Activated CD4-positive, alpha-beta memory T cell treated with anti-CD3 and anti-CD28 coated beads, Interleukin-2, amount 10 ng/mL, durations not matched to agents 7 days and 5 days (primary cell): ENCODE data around the gene TECTA. TPM values are rescaled to one million over a fixed set of nuclear protein-coding genes. Genes with fewer than 3 reads are reported as not detected.
A peak's percentile ranks its signal among the peaks of the same experiment; 100 is the strongest.
"Not testable (repeated sequence)": the region's sequence is repeated elsewhere in the genome, so short reads cannot be mapped to it uniquely, and the experiment has no call there.

Experiments
- CTCF ChIA-PET: fragments of 350-600 bp; sonication (Branson Sonifier 250); formaldehyde crosslinking; loops from one replicate; lab custom pipeline; 2021; ENCODE audit warnings: antibody characterized with exemption, inconsistent platforms; lab: Charles Lee
- POLR2A ChIA-PET: fragments of 350-600 bp; sonication (Branson Sonifier 250); formaldehyde crosslinking; loops from one replicate; lab custom pipeline; 2021; ENCODE audit warnings: antibody characterized with exemption; lab: Charles Lee
- DNase-seq: peaks from one replicate; pipeline ENCODE4 v3.0.0-alpha.2; 2020
- H3K27ac Mint-ChIP-seq: one replicate; pipeline ENCODE4 v1.8.0; 2021; ENCODE audit warnings: mild to moderate bottlenecking, mixed read lengths
- H3K27me3 Mint-ChIP-seq: one replicate; pipeline ENCODE4 v1.8.0; 2021; ENCODE audit warnings: mixed read lengths
- H3K36me3 Mint-ChIP-seq: one replicate; pipeline ENCODE4 v1.8.0; 2021; ENCODE audit warnings: low read depth, mixed read lengths
- H3K4me1 Mint-ChIP-seq: one replicate; pipeline ENCODE4 v1.8.0; 2021; ENCODE audit warnings: mixed read lengths
- H3K4me3 Mint-ChIP-seq: one replicate; pipeline ENCODE4 v1.8.0; 2021; ENCODE audit warnings: mild to moderate bottlenecking, mixed read lengths
- H3K9me3 Mint-ChIP-seq: one replicate; pipeline ENCODE4 v1.8.0; 2021; ENCODE audit warnings: mixed read lengths
- total RNA-seq, 2 experiments: library from RNA; stranded (reverse); gene quantifications; one replicate each; pipeline ENCODE4 v1.2.3, GENCODE V29; 2021

The TECTA gene
- total RNA-seq, 2 experiments from 2014 or later, result 0.10 to 0.20 TPM

GRCh38 chr11:121221496-121222200, 120.6 kb downstream of the TECTA start:
- CTCF ChIA-PET, result no interaction called here

DNA sequence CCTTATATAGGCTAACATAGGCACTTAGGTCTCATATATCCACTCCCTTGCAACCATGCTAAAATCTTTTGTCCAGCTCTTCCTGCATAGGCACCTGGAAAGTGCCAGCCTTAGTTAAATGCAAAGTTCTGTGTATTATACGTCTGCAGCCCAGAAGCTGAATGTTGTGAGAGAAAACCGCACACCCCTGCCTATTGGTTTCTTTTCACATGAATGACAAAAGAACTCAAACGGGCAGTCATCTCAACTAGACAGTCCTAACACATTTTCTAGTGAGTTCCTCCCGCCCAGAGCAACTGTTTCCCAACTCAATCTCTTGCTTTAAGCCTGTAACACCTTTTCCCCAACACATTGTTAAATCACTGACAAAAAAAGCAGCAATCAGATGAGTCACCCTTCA, 122.1 kb downstream of the TECTA start:
- Mint-ChIP-seq H3K36me3 (no peaks in the 10 kb centered on the region), H3K4me1 (no peaks in the 10 kb centered on the region), H3K27ac (no peak overlapping the region), H3K4me3 (no peak overlapping the region), H3K27me3 (peaks cover 29% of the 10 kb centered on the region), H3K9me3 (peaks cover 2% of the 10 kb centered on the region)
- DNase-seq, result no peak
- ChIA-PET POLR2A (no interaction called here), CTCF (no interaction called here)

More at GRCh38 chr11:121221496-121222200, 120.6 kb downstream of the TECTA start:
- Mint-ChIP-seq H3K4me1 (no peaks in the 10 kb centered on the region), H3K27ac (no peak overlapping the region), H3K36me3 (no peaks in the 10 kb centered on the region), H3K4me3 (no peak overlapping the region), H3K27me3 (peaks cover 34% of the 10 kb centered on the region), H3K9me3 (peaks cover 2% of the 10 kb centered on the region)
- POLR2A ChIA-PET, result no interaction called here
- no peak for DNase-seq

- DNase-seq, result no peak
- Mint-ChIP-seq H3K4me1 (no peaks in the 10 kb centered on the region), H3K36me3 (no peaks in the 10 kb centered on the region), H3K9me3 (peaks cover 2% of the 10 kb centered on the region), H3K4me3 (no peak overlapping the region), H3K27me3 (peaks cover 29% of the 10 kb centered on the region), H3K27ac (no peak overlapping the region)
- ChIA-PET CTCF (no interaction called here), POLR2A (no interaction called here)
These were observed 124.3 kb downstream of the TECTA start for GRCh38 chr11:121225382-121225781.

DNA sequence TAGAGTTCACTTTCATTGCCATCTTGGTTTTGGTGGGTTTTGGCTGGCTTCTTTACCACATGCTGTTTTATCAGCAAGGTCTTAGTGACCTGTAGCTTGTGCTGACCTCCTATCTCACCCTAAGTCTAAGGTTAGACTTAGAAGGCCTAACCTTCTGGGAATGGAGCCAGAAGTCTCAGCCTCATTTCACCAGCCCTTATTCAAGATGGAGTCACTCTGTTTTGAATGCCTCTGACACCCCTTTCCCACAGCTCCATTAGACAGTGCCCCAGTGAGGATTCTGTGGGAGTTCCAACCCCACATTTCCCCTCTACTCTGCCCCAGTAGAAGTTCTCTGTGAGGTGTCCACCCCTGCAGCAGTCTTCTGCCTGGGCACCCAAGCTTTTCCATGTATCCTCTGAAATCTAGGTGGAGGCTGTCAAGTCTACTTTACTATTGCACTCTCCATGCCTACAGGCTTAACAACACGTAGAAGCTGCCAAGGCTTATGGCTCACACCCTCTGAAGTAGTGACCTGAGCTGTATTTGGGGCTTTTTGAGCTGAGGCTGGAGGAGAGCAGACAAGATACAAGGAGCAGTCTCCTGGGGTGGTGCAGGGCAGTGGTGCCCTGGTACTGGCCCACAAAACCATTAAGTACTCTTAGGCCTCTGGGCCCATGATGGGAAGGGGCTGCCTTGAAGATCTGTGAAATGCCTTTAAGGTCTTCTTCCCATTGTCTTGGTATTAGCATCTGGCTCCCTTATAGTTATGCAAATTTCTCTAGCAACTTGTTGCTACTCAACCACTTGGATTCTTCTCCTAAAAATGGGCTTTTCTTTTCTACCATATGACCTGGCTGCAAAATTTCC, 125.6 kb downstream of the TECTA start:
- ChIA-PET POLR2A (no interaction called here), CTCF (no interaction called here)
- H3K4me3 Mint-ChIP-seq, result no peak overlapping the region
- no peaks in the 10 kb centered on the region for H3K36me3 Mint-ChIP-seq
- H3K4me1 Mint-ChIP-seq, result no peaks in the 10 kb centered on the region
- H3K27ac Mint-ChIP-seq, result no peak overlapping the region
- H3K27me3 Mint-ChIP-seq, result peaks cover 30% of the 10 kb centered on the region
- DNase-seq, result no peak
- peaks cover 2% of the 10 kb centered on the region for H3K9me3 Mint-ChIP-seq

DNA sequence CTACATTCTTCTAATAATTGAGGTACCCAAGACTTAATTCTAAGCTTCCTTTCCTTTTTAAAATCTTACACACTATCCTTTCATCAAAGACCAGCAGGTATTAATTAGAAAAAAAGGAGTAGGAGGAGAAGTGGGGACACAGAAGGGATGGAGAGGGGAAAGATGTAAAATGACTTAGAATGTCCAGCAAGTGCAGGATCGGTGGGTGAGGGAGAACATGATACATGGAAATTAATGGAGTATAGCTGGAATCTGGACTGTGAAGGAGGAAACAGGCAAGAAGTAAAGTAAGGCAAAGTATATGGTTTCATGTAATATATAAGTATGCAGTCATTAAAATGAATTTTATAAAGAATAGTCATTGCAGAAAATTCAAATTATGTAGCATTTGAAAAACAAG, 127.8 kb downstream of the TECTA start:
- ChIA-PET CTCF (interaction anchor here (1.5 kb wide), 1 partner anchor 34 kb away, joined by 4 read pairs; no protein-coding TSS in a partner anchor), POLR2A (no interaction called here)

GRCh38 chr11:121229495-121230215, 128.6 kb downstream of the TECTA start:
- POLR2A ChIA-PET, result no interaction called here
- peaks cover 2% of the 10 kb centered on the region for H3K9me3 Mint-ChIP-seq
- H3K4me3 Mint-ChIP-seq, result no peak overlapping the region
- H3K36me3 Mint-ChIP-seq, result no peaks in the 10 kb centered on the region
- H3K4me1 Mint-ChIP-seq, result no peaks in the 10 kb centered on the region
- peaks cover 48% of the 10 kb centered on the region for H3K27me3 Mint-ChIP-seq
- CTCF ChIA-PET, result interaction anchor here (1.0 to 1.5 kb wide), 2 partner anchors 35 kb away, joined by 3 to 4 read pairs; no protein-coding TSS in a partner anchor
- no peak for DNase-seq
- no peak overlapping the region for H3K27ac Mint-ChIP-seq

More for the DNA sequence above, 127.8 kb downstream of the TECTA start:
- Mint-ChIP-seq H3K27me3 (peaks cover 42% of the 10 kb centered on the region), H3K4me3 (no peak overlapping the region), H3K9me3 (peaks cover 2% of the 10 kb centered on the region), H3K36me3 (no peaks in the 10 kb centered on the region), H3K27ac (no peak overlapping the region), H3K4me1 (no peaks in the 10 kb centered on the region)
- DNase-seq, result no peak

- Mint-ChIP-seq H3K36me3 (no peaks in the 10 kb centered on the region), H3K9me3 (no peaks in the 10 kb centered on the region), H3K4me3 (no peak overlapping the region), H3K4me1 (peaks cover 13% of the 10 kb centered on the region), H3K27ac (no peak overlapping the region), H3K27me3 (peaks cover 57% of the 10 kb centered on the region)
- POLR2A ChIA-PET, result no interaction called here
- CTCF ChIA-PET, result no interaction called here
- no peak for DNase-seq
These were observed 130.7 kb downstream of the TECTA start for GRCh38 chr11:121231576-121232278.

GRCh38 chr11:121235057-121235456, 134.0 kb downstream of the TECTA start:
- H3K9me3 Mint-ChIP-seq, result no peaks in the 10 kb centered on the region
- peaks cover 33% of the 10 kb centered on the region for H3K4me1 Mint-ChIP-seq
- H3K27ac Mint-ChIP-seq, result no peak overlapping the region
- H3K4me3 Mint-ChIP-seq, result no peak overlapping the region
- no peak for DNase-seq
- no peaks in the 10 kb centered on the region for H3K36me3 Mint-ChIP-seq
- H3K27me3 Mint-ChIP-seq, result peaks cover 54% of the 10 kb centered on the region
- ChIA-PET CTCF (no interaction called here), POLR2A (no interaction called here)

GRCh38 chr11:121236115-121237001, 135.3 kb downstream of the TECTA start:
- H3K27me3 Mint-ChIP-seq, result peaks cover 50% of the 10 kb centered on the region
- CTCF ChIA-PET, result interaction anchor here (0.6 to 1.3 kb wide), 2 partner anchors 42 to 419 kb away, joined by 3 to 5 read pairs; no protein-coding TSS in a partner anchor
- no peaks in the 10 kb centered on the region for H3K36me3 Mint-ChIP-seq
- no peaks in the 10 kb centered on the region for H3K9me3 Mint-ChIP-seq
- H3K4me3 Mint-ChIP-seq, result peak overlapping the region; percentile 31
- POLR2A ChIA-PET, result no interaction called here
- no peak for DNase-seq
- H3K27ac Mint-ChIP-seq, result no peak overlapping the region
- peaks cover 33% of the 10 kb centered on the region for H3K4me1 Mint-ChIP-seq

DNA sequence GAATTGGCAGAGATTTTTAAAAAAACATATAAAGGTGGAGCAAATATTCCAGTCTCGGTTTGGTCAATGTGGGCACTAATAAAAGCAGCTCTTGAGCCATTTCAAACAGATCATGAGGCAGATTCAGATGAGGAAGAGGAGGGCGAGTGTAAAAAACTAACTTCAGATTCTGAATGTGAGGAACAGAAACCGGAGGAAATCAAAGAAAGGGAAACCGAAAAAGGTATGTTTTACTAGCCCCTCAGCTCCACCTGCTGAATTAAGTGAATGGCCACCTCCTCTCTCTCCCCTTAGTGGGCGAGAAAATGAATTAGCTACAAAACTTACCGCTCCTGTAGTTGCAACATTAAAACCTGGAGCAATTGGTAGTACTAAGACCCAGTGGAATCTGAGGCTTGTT, 136.2 kb downstream of the TECTA start:
- H3K36me3 Mint-ChIP-seq, POLR2A ChIA-PET, H3K9me3 Mint-ChIP-seq, CTCF ChIA-PET, DNase-seq: not testable (repeated sequence)
- Mint-ChIP-seq H3K27me3 (peaks cover 44% of the 10 kb centered on the region), H3K4me3 (peak overlapping the region; percentile 31), H3K27ac (peak overlapping the region; percentile 3), H3K4me1 (peaks cover 33% of the 10 kb centered on the region)

GRCh38 chr11:121237686-121238658, 136.9 kb downstream of the TECTA start:
- Mint-ChIP-seq H3K27me3 (peaks cover 48% of the 10 kb centered on the region), H3K4me3 (no peak overlapping the region), H3K9me3 (no peaks in the 10 kb centered on the region), H3K36me3 (no peaks in the 10 kb centered on the region), H3K4me1 (peaks cover 33% of the 10 kb centered on the region), H3K27ac (no peak overlapping the region)
- ChIA-PET CTCF (no interaction called here), POLR2A (no interaction called here)
- no peak for DNase-seq
